GM19455 (cell line): ENCODE measurements around the gene MRPL38.
"Not testable (repeated sequence)": the region's sequence is repeated elsewhere in the genome, so short reads cannot be mapped to it uniquely, and the experiment has no call there.

Experiments
- ATAC-seq: cut with Tn5 transposase; IDR thresholded peaks from one replicate; pipeline ENCODE4 v1.9.1; 2021; ENCODE audit not compliant: unreplicated experiment

The MRPL38 gene

DNA sequence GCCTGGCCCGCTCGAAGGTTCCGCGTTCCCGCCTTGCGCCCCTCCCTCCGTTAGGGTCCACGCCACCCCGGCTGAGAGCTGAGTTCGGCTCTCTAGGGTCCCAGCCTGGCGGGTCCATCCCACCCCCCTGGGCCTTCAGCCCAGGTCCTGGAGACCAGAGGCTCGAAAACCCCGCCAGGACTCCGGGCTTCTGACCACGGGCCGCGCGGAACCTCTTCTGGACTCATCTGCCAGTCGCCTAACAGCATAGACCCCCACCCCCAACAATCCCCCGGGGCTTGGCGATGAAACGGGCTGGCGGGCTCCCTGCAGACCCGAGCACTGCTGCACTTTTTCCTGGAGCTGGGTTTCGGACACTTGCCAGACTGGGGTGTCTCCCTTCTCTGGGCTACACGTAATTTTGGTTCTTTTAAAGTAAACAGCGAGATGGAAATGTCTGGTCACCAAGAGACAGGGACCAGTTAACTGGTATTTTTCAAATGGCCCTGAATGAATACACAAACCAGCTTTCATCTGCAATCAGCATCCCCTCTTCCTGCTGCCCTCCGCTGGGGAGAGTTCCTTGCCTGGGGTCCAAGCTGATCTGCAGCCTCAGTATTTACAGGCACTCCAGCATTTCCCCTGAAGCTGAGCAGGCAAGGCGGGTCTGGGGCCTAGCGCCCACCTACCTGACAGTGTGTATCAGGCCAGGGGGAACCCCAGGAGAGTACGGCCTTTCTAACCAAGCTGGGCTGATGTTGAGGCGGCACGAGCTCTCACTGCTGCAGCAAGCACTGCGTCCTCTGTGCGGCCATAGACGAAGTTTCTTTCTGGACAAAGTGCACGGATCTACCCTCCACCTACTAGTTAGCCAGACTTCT, 7.3 kb downstream of the MRPL38 start:
- no peak for ATAC-seq

- peak; percentile 71 for ATAC-seq
Observed at GRCh38 chr17:75896415-75897159, 8.1 kb downstream of the MRPL38 start, which contains the start of gene TRIM65. Gene TRIM65, minus strand, starts transcription at chr17:75896951. Its CDS starts 14 bp downstream, at chr17:75896937.

DNA sequence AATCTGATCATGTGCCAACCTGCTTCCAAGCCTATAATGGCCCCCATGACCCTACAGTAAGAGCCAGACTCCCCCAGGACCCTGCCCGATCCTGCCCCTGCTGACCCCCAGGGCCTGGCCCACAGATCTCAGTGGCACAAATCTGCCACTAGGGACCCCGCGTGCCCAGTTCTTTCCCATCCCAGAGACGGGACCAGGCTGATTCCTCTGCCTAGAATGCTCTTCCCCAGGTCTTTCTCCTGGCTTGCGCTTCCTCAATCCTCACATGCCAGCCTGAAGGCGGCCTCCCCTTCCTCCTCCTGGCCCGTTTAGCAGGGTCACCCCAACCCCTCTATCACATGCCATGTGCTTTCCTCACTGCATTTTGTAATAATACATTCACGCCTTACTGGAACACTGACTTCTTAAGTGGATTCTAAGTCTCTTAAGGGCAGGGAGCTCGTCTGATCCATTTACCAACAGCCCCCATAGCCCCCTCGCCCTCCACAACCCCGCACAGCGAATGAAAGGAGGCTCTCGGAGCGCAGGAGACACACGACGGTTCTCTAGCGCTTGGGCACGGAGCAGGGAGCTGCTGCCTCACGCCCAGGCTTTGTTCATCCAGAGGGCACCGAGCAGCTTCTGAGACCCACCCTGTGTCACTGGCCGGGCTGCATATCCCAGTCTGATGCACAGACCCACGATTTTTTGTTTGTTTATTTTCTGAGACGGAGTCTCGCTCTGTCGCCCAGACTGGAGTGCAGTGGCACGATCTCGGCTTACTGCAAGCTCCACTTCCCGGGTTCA, 9.1 kb downstream of the MRPL38 start:
- ATAC-seq = no peak

DNA sequence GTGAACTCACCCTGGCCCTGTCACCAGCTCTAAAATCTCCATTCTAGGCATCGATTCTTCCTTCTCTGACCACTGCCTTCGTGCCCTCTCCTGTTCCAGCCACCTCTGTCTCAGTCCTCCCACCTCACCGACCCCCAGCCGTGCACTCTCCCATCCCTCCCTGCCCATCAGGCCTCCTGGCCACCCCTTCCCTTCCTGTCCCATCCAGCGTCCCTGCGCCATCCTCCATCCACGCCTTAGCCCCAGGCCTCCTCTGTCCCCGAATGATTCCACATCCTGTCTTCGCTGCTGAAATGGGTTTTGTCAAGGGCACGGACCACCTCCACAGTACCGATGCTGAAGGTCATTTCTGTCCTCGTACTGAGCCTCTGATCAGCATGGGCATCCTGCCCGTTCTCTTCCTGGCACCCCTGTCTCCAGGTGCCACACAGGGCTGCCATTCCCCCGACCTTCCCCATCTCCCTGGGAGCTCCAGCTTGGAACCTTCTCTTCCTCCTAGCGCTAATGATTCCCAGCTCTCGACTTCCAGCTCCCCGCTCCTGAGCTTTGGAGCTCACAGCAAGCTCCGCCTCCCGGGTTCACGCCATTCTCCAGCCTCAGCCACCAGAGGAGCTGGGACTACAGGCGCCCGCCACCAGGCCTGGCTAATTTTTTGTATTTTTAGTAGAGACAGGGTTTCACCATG, 10.5 kb downstream of the MRPL38 start:
- no peak for ATAC-seq

DNA sequence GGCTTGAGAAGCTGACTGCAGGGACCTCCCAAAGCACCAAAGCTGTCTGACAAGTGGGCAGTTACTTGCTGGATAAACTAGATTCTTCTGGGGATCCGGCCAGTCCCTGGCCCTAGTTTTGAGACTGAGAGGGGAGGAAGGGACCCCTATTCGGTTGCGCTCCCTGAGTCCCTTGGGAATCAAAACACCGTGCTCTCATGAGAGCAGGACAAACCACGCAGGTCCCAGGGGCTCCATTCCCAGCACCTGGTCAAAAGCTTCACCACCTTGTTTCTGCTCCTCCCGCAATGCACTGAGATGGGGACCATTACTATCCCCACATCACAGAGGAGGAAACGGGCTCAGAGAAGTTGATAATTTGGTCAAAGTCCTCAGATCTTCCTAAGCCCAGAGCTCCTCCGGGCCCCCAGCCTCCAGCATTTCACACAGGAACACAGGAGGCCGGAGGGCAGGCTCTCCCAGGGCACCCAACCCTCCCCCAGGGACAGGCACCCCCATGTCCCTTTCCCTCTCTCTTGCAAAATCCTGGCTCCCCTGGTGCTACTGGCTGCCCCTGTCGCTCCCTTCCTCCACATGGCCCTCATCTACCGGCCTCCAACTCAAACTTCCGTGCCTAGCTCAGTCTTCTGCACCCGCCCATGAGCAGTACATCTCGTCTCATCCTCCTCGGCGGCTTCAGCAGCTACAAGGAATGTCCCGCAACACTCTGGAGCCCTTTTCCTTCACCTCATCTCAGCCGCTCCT, 11.2 kb downstream of the MRPL38 start:
- ATAC-seq = no peak

- ATAC-seq = no peak
Observed at GRCh38 chr17:75892556-75893224, 12.0 kb downstream of the MRPL38 start.

- ATAC-seq = no peak
Observed at GRCh38 chr17:75891605-75892555, 12.8 kb downstream of the MRPL38 start.

DNA sequence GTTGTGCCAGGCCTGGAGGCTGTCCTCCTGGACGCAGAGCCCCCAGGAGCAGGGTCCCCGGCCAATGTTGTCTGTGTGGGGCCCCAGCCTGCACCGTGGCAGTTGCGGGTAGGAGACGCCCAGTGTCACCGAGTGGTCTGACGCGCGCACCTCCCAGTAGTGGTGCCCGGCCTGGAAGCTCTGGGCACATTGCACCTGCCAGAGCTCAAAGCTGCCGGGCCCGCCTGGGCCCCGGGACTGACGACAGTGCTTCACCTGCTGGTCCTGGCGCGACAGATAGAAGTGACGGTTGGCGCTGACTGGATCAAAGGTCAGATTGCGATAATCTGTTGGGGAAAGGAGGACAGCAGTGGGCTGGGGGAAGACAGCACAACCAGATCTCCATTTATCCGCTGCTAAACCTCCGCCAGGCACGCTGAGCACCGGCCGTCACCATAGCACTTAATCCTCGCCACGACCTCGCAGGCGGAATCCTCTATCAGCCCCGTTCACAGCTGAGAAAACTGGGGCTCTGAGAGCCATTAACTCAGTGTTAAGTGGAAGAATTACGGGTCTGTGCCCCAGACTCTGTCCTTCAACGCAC, 13.6 kb downstream of the MRPL38 start:
- ATAC-seq = no peak

DNA sequence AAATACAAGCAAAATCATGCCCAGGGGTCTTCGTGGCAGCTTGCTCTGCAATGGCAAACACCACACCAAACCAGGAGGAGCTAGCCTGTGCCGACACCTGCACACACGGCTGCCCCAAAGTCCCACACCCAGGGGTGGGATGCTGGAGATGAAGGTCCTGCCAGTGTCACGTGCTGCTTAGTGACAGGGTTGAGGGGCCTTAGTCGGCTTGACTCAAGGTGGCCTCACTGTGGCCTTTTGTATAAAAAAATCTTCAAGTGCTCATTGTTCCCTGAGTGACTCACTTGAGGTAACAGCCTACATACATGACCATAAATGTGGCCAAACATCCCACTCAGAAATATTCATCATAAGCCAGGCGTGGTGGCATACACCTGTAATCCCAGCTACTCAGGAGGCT, 15.2 kb downstream of the MRPL38 start:
- ATAC-seq = no peak

- ATAC-seq = no peak
Observed at GRCh38 chr17:75888484-75888883, 16.2 kb downstream of the MRPL38 start.

DNA sequence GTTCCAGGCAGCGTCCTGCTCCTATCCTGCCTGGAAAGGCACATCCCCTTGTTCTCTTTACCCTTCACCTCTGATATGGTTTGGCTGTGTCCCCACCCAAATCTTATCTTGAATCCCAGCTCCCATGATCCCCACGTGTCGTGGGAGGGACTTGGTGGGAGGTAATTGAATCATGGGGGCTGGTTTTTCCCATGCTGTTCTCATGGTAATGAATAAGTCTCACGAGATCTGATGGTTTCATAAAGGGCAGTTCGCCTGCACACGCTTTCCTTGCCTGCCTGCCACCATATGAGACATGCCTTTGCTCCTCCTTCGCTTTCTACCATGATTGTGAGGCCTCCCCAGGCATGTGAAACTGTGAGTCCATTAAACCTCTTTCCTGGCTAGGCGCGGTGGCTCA, 18.8 kb downstream of the MRPL38 start:
- ATAC-seq = not testable (repeated sequence)

DNA sequence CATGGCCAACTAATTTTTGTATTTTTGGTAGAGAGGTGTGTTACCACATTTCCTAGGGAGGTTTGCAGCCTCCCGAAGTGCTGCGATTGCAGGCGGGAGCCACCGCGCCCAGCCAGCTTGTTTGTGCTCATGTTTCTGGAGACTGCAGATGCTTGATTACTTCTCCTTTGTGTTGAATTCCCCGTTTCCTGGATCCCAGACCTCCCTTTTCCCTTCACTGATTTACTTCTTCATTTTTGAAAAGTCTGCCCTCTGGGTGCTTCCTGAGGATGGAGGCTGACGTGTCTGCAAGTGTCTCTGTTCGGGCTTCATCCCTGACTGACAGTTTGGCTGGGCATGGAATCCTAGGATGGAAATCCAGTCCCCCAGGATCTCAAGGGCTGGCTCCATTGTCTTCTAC, 19.3 kb downstream of the MRPL38 start:
- no peak for ATAC-seq

- ATAC-seq = no peak
Observed at GRCh38 chr17:75881678-75882454, 22.8 kb downstream of the MRPL38 start.

- ATAC-seq = no peak
Observed at GRCh38 chr17:75880266-75880665, 24.4 kb downstream of the MRPL38 start.

DNA sequence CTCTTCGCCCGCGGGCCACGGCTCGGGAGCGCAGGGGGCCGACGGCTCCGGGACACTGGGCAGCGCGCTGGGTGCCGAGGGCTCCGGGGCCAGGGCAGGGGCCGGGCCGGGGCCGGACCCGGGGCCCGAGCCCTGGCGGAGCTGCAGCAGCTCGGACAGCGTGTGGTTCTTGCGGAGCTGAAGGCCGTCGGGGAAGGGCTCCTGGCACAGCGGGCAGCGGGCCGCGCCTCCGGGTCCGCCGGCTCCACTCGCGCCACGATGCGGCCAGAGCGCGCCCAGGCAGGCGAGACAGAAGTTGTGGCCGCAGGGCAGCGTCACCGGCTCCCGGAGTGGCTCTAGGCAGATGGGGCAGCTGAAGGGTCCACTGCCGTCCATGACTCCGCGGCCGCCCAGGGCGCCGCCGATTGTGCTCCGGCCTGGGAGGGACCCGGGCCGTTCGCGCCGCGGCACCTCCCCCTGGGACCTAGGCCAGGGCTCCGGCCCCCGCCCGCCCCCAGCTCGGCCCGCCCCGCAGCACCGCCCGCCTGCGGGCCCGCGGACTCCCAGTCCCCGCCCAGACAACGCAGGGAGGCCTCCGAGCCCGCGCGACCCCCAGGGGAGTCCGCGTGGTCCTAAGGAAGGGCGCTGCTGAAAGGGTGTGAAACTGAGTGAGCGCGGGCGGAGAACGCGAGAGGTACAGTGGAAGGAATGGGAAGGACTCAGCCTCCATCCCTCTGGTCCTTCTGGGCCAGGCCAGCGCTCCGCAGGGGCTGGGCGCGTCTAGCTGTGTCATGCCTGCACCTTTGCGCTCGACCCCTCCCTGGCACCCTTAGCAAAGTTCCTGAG, 26.3 kb downstream of the MRPL38 start, which contains the start of gene TRIM47:
TSS of gene TRIM47 (minus strand) at position 408 of the 825 bp plus-strand sequence. CDS start at position 375, 33 bp downstream.
- no peak for ATAC-seq

GRCh38 chr17:75877752-75878173, 26.9 kb downstream of the MRPL38 start:
- ATAC-seq = no peak
